Cerebellar cortex (tissue), 1 donor: ENCODE data around the gene CYP27B1.

ENCODE experiments used
- DNase-seq: peaks from one replicate; pipeline ENCODE4 v3.0.0-alpha.2; 2015; ENCODE audit warnings: low spot score

Gene CYP27B1

GRCh38 chr12:57751788-57752667, 14.8 kb downstream of the CYP27B1 start, which contains the start of gene CDK4:
TSS of gene CDK4 (minus strand) at chr12:57752310. CDS start at chr12:57751717, 593 bp downstream.
- peak; percentile 100 for DNase-seq

- no peak for DNase-seq
These were observed 15.5 kb downstream of the CYP27B1 start for GRCh38 chr12:57751432-57751787.

GRCh38 chr12:57750561-57751431, 16.1 kb downstream of the CYP27B1 start:
- DNase-seq = no peak

- no peak for DNase-seq
These were observed 17.8 kb downstream of the CYP27B1 start for GRCh38 chr12:57749061-57749460.

- DNase-seq = no peak
These were observed 20.9 kb downstream of the CYP27B1 start for GRCh38 chr12:57746025-57746424.

GRCh38 chr12:57745485-57745881, 21.4 kb downstream of the CYP27B1 start:
- DNase-seq = no peak

- peak; percentile 100 for DNase-seq
These were observed 21.9 kb downstream of the CYP27B1 start, which contains the start of gene TSPAN31 for GRCh38 chr12:57744777-57745484. TSS of gene TSPAN31 (plus strand) at chr12:57745039. CDS start at chr12:57745155, 116 bp downstream.

- DNase-seq = no peak
These were observed 22.6 kb downstream of the CYP27B1 start for GRCh38 chr12:57744194-57744776.

- DNase-seq = no peak
These were observed 23.1 kb downstream of the CYP27B1 start for GRCh38 chr12:57743769-57744168.

- DNase-seq = no peak
These were observed 24.8 kb downstream of the CYP27B1 start for GRCh38 chr12:57741844-57742738.

- no peak for DNase-seq
These were observed 25.5 kb downstream of the CYP27B1 start for GRCh38 chr12:57741413-57741789.

- DNase-seq = no peak
These were observed 26.0 kb downstream of the CYP27B1 start for GRCh38 chr12:57740656-57741412.

- no peak for DNase-seq
These were observed 26.9 kb downstream of the CYP27B1 start for GRCh38 chr12:57739914-57740538.

- no peak for DNase-seq
These were observed 27.5 kb downstream of the CYP27B1 start for GRCh38 chr12:57739387-57739786.

GRCh38 chr12:57738661-57739237, 28.1 kb downstream of the CYP27B1 start, which contains the start of gene AGAP2:
TSS of gene AGAP2 (minus strand) at chr12:57738742. CDS start at chr12:57738246, 496 bp downstream.
- peak; percentile 91 for DNase-seq

- DNase-seq = no peak
These were observed 29.1 kb downstream of the CYP27B1 start for GRCh38 chr12:57737467-57738460.

GRCh38 chr12:57736741-57737466, 30.0 kb downstream of the CYP27B1 start:
- DNase-seq = peak; percentile 61
